H54 (cell line): ENCODE results near the gene KDM4D.

ENCODE experiments used
- DNase-seq: peaks from one replicate; pipeline ENCODE4 v3.0.0; 2011; ENCODE audit warnings: low spot score, mixed read lengths; ENCODE audit not compliant: insufficient read length
- FAIRE-seq: peaks from 3 replicates; lab custom pipeline; 2011; peaks lifted over from hg19 to GRCh38; lab: Jason Lieb, UNC
- POLR2A ChIP-seq: IDR thresholded peaks from 2 replicates; pipeline ENCODE4 v1.6.1; 2011; ENCODE audit warnings: low read depth, mild to moderate bottlenecking, low read length

Gene KDM4D

DNA sequence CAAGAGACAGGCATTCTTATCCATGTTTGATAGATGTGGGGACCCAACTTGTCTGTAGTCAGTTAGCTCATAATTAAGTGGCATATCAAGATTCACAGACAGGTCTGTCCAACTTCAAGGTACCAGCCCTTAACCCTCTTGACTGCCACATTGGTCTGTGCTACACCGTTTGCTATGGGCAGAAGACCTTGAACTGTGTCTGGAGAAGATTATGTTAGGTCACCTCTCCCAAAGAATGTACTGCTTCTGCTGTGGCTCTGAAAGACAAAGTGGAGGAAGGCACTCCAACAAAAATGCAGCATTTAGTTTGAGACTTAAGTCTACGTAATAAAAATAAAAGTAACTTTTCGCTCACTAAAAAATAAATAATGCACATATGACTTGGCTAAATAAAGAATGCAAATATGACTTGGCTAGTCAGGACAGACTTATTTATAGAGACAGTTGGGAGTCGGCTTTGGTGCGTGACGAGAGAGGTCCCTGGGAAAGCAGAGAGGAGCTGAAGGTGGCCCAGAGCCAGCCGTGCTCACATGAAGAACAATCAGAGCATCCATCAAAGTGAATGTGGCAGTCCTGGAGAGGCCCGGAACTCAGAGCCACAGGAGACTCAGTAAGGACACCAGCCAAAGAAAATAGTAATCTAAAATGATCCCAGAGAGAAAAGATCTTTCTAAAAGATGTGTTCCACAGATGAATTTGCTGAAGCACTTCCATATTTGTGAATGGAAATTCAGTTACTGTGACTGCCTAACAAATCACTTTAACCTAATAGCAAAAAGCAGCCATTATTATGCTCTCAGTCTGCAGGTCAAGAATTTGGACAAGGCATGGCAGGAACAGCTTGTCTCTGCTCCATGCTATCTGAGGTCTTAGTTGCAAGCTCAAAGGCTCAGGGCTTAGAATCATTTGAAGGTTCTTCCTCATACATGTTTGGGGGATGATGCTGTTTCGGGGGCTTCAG is 35.1 kb upstream of the KDM4D start:
- DNase-seq: no peak
- no peak for TF ChIP-seq POLR2A
- no peak for FAIRE-seq

DNA sequence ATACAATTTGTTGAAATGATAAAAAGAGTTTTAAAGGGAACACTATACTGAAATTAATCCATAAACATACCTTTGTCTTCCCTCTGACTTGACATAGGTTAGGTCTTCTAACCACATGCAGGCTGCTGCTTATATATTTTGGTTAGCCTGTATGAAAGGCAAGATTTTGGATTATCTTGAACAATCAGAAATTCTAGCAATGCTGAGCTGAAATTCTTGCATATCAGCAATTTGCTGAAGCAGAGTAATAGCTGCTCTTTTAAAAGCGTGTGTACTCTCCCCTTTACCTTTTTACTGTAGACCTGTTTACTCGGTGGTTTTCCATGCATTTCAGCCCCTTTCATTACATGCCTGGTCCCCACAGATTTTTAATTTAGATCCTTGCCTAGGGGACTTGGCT is 34.2 kb upstream of the KDM4D start:
- no peak for TF ChIP-seq POLR2A
- no peak for DNase-seq
- no peak for FAIRE-seq

DNA sequence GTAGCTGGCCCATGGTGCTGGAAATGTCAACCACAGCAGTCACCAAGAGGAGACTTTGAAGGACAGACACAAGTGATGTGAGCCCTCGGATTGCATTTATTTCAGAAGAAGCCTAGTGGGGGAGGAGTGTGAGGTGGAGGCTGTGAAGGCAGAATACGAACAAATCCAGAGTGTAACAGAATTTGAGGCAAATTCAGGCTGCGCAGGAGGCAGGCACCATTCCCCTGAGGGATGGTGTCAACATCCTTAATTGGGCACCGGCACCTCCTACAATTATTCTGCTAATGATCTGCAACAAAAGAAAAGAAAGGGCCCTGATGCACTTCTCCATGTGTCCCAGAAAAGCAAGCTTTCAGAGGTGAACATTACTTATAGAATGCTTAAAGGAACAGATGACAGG is 32.4 kb upstream of the KDM4D start:
- no peak for TF ChIP-seq POLR2A
- DNase-seq (no peak), FAIRE-seq (no peak)

DNA sequence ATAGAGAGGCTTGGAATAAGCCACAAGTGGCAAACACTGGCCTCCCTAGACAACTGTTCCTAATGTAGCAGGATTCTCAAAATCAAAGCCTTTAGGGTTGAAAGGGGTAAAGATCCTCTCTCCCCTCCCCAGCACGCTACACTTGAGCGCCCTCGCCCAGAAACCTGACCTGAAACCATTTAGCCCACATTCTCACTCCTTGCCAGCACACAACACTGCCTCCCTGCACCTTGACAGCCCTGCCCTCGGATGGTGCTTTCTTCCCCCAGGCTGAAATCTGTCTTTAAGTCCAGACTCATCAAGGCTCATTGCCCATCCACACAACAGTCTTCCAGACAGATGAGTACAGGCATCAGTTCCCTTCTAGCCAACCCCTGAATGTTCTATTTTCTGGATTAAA is 26.7 kb upstream of the KDM4D start:
- DNase-seq (no peak), FAIRE-seq (no peak)
- no peak for TF ChIP-seq POLR2A

DNA sequence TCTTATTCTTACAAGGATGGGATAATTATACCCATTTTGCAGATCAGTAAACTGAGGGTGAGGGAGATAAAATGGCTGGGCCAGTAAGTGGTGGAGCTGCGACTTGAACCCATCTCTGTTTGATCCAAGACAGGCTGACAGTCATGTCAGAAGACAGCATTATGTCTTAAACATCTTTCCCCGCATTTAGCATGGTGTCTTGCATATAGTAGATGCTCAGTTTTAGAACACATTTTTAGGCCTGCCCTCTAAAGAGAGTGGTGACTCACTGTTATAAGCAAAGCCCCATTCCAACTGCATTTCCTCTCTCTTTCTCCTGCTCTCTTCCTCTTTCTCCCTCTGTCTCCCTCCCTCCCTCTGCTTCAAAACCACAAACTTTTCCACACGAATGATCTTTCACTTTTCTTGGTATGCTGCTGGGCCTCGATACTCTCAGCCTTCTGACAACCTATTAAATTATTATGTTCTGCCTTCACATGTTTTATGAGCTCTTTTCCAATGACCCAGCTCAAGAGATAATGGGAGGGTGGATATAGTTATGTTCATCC is 25.4 kb upstream of the KDM4D start:
- no peak for DNase-seq
- FAIRE-seq: peak; percentile 73
- no peak for TF ChIP-seq POLR2A

DNA sequence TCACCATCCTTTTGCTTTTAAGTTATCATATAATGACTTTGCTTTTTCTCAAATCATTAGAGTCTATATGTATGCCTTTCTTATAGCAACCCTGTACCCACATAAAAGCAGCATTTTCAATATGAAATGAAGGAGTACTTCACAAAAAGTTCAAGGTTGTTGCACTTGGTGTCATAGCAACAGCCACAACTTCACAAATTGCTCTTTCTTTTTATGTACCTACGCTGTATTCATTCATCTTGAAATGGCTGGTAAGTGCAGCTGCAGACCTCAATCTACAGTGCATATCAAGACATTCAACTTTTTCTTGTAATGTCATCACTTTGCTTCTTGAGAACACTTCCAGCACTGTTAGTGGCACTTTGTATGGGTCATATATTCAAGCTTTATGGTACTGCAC is 18.8 kb upstream of the KDM4D start:
- no peak for DNase-seq
- no peak for TF ChIP-seq POLR2A
- FAIRE-seq: no peak

DNA sequence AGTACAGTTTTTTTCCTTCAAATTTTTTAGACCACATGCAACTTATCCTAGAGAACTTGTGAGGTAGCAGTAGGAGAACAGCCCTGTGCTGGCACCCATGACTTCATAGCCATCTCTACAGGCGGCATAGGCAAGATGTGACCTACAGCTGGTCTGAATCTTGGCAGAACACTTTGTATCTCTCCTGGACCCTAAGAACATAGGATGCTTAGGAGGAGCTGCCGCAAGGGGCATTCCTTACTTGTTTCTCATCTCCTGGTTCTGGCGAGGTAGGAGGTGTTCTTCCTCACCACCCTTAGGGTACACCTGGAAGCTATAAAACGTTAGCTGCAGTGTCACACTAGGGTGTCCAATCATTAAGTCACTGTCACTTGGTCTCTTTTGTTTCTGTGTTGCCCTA is 16.5 kb upstream of the KDM4D start:
- no peak for DNase-seq
- FAIRE-seq: no peak
- no peak for TF ChIP-seq POLR2A

DNA sequence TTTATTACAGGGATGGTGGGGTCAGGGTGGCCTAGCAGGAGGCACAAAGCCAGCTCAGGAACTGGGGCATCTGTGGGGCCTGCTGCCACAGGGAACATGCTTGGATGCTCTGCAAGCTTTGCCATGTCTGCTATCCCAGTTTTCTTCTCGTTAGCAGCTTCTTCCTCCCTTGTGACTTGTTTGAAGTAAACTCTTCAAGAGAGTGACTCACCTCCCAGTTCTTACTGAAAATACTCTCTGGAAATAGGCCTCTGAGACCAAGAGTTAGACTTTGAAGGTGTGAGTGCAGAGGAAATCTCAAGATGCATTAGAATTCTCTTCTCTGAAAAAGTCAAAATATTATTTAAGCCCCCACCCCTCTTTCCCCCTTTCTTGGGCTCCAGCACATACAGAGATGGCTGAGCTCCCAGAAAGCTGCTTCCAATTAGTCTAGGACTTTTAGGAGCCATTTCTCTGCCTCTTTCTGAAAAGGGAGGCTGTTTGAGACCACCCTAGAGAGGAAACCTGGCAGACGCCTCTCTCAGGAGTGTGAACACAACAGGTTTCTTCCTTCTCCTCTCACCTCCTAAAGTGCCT is 15.3 kb upstream of the KDM4D start:
- DNase-seq (no peak), FAIRE-seq (no peak)
- TF ChIP-seq POLR2A: no peak

DNA sequence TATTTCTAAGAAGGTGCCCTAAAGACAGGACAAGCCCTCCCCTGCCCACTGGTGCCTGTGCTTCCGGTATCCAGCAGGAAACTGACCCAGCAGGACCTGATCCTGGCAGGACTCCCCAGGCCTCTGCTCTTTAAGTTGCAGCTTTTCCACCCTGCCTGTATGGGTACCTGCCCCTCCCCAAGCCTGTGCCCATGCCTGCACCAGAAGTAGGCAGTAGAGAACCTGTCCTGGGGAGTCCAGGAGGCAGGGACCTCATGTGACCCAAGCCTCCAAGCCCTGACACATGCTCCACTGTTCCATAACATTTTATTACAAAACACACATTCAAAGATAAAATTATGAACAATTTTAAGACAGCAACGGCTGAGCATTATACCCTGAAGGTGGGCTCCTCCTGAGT is 14.3 kb upstream of the KDM4D start:
- DNase-seq (no peak), FAIRE-seq (no peak)
- no peak for TF ChIP-seq POLR2A

DNA sequence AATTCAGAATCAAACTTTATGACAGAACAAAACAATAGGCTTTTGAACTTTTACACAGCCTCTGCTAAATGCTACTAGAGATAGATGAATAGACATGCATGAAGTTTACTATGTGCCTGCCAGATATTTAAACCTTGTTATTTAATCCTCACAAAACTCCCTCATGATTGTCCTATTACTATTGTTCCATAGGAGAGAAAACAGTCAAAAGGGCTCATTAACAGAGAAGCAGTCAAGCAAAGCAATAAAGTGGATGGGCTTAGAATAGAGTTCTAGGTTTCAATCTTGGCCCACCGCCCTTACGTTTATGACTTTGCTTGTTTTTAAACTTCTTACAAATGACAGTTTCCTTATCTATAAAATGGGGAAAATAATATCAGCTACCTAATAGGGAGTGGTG is 13.0 kb upstream of the KDM4D start:
- FAIRE-seq (no peak), DNase-seq (no peak)
- no peak for TF ChIP-seq POLR2A

DNA sequence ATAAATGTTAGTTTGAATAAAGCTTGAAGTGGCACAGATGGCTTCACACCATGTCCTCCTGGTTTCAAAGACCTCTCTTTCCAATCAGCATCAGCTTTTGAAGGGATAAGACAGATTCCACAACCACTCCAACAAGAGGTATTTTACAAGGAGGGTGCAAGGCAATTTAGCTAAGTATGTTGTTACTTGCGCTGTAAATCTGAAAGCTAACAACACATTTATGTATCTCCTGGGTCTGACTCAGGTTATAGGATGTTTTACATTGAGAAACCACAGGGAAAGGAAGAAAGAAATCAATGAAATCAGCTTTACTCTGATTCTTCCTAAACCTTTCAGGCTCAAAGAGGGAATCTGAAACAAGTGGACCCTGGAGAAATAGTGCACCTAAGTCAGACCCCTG is 12.3 kb upstream of the KDM4D start:
- TF ChIP-seq POLR2A: no peak
- no peak for FAIRE-seq
- no peak for DNase-seq

DNA sequence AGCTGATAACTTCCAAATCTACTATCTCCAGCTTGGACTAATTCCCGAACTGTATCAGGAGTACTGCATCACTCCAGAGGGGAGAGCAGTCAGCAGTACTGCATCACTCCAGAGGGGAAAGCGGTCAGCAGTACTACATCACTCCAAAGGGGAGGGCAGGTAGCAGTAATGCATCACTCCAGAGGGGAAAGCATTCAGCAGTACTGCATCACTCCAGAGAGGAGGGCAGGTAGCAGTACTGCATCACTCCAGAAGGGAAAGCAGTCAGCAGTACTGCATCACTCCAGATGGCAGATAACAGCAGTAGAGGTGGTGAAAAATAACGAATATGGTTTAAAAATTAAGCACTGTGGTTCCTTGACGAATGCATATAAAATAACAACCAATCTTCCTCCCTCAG is 8.6 kb upstream of the KDM4D start:
- TF ChIP-seq POLR2A: no peak
- DNase-seq (no peak), FAIRE-seq (no peak)

DNA sequence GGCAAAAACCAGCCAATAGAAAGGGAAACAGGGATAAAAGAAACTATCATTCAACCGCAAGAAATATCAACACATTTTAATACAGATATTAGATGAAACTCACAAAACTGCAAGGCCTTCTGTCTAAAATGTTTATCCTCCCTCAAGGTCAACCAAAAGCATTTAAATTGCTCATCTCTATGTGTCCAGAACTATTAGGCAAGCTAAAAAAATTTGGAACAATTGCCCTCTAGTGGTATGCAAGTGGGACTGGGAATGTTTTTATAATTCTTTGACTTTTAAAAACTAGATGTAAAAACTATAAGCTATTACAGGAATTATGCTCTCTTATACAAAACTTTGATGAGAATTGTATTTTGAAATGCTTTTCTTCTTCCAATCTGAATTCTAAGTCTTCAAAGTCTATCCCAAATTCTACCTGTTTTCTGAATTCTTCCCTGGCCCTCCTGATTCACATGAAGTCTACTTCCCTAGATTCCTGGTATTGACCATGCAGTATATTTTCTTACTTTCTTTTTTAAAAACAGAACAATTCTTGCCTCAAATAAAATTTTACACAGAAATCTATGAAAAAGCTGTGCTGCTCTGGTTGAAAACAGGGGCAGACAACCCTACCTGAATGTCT is 5.1 kb upstream of the KDM4D start:
- DNase-seq (no peak), FAIRE-seq (no peak)
- TF ChIP-seq POLR2A: no peak

DNA sequence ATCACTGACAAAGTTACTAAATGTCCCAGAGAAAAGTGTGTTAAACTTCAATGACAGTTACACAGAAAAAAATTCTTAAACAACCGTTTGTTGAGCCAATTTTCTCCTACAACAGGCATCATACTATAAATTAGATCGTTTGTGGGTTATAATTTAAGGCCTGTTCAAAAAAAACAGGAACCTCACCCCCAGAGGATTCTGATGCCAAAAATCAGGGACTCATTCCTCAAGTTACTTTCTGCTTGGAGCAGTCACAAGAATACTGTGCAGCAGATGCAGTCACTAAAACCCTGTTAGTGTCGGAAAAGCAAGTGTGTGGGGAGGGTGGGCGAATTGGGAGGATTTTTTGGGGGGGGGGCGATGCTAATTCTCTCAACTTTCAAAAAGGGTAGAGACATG is 810 bp upstream of the KDM4D start:
- FAIRE-seq (no peak), DNase-seq (no peak)
- no peak for TF ChIP-seq POLR2A

DNA sequence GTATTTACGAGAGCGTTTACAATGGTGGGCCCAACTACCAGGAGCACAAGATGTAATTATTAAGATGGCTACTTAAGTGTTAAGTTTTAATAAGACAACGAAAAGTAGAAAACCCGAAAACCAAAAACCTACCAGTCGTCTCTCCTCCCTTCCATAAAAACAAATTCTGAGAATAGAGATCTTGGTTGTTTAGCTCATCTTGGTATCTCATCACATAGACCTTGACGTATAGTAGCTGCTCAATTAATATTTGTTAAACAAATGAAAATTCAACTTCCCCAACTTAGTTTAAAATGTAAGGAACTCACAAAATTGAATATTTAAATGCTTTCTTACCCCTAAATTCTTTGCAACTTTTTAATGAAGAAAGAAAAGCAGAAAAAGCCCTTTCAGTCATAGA is 669 bp downstream of the KDM4D start:
- DNase-seq (no peak), FAIRE-seq (no peak)
- TF ChIP-seq POLR2A: no peak
